ENCODE measurements around the gene IQSEC3.
A peak's percentile ranks its signal among the peaks of the same experiment; 100 is the strongest.

IQSEC3 gene

DNA sequence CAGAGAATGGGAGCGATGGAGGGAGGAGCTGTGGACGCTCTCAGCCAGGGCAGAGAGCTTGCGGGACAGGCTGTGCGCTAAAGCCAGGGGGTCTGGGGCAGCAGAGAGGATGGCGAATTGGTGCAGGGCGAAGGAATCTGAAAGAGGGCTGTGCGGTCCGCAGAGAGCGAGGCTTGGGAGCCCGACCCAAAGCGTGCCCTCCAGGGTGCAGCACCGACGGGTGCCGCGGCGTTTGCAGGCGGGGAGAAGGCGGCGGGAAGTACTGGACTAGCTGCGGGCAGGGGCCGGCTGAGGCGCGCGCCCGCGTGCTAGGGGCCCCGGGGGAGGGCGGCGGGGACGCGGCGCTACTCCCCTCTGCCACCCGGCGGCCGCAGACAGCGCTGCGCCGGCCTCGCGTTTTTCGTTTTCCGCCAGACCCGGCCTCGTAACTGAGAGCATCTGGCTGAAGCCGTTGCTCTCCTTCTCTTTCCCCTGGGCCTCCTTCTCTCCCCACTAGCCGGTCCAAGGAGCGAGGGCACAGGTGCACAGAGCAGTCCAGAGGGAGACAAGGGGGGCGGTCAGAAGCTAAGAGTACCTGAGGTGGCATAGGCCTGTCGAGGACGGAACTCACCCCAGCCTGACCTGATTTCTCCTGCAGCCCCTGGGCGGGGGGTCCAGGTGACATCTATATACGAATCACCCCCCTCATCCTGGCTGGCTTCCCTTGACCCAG, 122.5 kb downstream of the IQSEC3 start:
- peak; percentile 60 for TF ChIP-seq CTCF (conservative IDR thresholded peaks at IDR 0.05; ENCODE audit: low read depth, low read length)
- DNase-seq (ENCODE audit: low read depth), result no peak
- peak overlapping the region; percentile 49 for H3K4me3 ChIP-seq (ENCODE audit: low read length)

GRCh38 chr12:189622-189962, 123.0 kb downstream of the IQSEC3 start:
- no peak for DNase-seq (ENCODE audit: low read depth)
- H3K4me3 ChIP-seq (ENCODE audit: low read length), result no peak overlapping the region
- TF ChIP-seq CTCF (conservative IDR thresholded peaks at IDR 0.05; ENCODE audit: low read depth, low read length), result no peak

- no peak for DNase-seq (ENCODE audit: low read depth)
- TF ChIP-seq CTCF (conservative IDR thresholded peaks at IDR 0.05; ENCODE audit: low read depth, low read length), result no peak
- H3K4me3 ChIP-seq (ENCODE audit: low read length), result no peak overlapping the region
These were observed 124.3 kb downstream of the IQSEC3 start for GRCh38 chr12:190881-191280.

DNA sequence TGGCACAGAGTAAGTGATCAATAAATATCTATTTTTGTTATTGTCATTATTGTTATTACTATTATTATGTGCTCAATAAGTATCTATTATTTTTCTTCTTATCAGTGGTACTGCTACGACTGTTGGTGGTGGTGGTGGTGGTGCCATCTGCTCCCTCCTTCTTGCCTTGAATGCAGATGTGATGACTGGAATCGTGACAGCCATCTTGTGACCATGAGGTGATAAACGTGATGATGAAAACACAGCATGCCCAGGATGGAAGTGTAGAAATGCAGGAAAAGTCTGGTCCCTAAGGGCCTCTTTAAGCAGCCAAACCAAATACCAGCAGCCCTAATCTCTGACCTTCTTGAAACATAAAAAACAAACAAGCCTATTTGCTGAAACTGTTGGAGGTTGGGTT, 125.0 kb downstream of the IQSEC3 start:
- TF ChIP-seq CTCF (conservative IDR thresholded peaks at IDR 0.05; ENCODE audit: low read depth, low read length), result no peak
- H3K4me3 ChIP-seq (ENCODE audit: low read length), result no peak overlapping the region
- no peak for DNase-seq (ENCODE audit: low read depth)

DNA sequence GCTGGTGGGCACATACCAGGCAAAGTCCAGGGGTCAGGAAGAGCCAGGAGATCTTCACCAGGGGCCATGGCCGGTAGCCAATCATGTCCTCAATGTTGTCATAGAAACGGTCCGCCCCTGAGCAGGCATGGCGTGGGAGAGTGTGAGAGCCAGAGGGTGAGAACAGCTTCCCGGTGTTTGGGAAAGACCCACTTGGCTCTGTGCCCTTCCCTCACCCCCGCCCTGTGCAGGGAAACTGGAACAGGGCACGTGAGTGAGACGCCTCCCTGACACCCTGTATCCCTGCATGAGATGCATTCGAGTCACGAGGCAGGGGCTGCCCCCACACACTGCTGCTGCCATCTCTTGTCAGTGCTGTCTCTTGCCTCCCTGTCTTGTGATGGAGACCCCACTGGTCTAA, 126.7 kb downstream of the IQSEC3 start:
- no peak overlapping the region for H3K4me3 ChIP-seq (ENCODE audit: low read length)
- no peak for DNase-seq (ENCODE audit: low read depth)
- no peak for TF ChIP-seq CTCF (conservative IDR thresholded peaks at IDR 0.05; ENCODE audit: low read depth, low read length)

- TF ChIP-seq CTCF (conservative IDR thresholded peaks at IDR 0.05; ENCODE audit: low read depth, low read length), result no peak
- H3K4me3 ChIP-seq (ENCODE audit: low read length), result no peak overlapping the region
These were observed 127.7 kb downstream of the IQSEC3 start for GRCh38 chr12:194276-194675.

DNA sequence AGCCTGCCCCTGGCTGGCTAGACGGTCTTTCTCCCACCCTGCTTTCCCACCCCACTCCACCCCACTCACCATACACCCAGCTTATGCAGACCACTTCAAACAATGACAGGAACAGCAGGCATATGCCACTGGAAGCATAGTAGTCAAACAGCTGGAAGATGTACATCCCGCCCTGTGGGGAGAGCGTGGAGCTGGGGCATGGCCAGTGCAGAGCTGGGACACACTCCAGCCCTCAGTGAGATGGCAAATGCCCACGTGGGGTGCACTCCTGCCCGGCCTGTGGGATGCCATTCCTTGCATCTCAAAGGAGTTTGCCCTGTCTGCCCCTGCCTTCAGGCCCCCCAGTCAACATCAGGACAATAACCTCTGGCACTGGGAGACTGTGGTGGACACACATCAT, 128.6 kb downstream of the IQSEC3 start:
- no peak for DNase-seq (ENCODE audit: low read depth)
- TF ChIP-seq CTCF (conservative IDR thresholded peaks at IDR 0.05; ENCODE audit: low read depth, low read length), result no peak
- no peak overlapping the region for H3K4me3 ChIP-seq (ENCODE audit: low read length)

More at GRCh38 chr12:194276-194675, 127.7 kb downstream of the IQSEC3 start:
- no peak for DNase-seq (ENCODE audit: low read depth)

Measured in retinal pigment epithelial cell (primary cell).